GM21737 (cell line): Measurements from ENCODE around the gene NAA80.
"Not testable (repeated sequence)": the region's sequence is repeated elsewhere in the genome, so short reads cannot be mapped to it uniquely, and the experiment has no call there.

Experiments used
- ATAC-seq: cut with Tn5 transposase; IDR thresholded peaks from one replicate; pipeline ENCODE4 v1.9.1; 2021; ENCODE audit warnings: mild to moderate bottlenecking, moderate library complexity; ENCODE audit not compliant: unreplicated experiment

Gene NAA80

DNA sequence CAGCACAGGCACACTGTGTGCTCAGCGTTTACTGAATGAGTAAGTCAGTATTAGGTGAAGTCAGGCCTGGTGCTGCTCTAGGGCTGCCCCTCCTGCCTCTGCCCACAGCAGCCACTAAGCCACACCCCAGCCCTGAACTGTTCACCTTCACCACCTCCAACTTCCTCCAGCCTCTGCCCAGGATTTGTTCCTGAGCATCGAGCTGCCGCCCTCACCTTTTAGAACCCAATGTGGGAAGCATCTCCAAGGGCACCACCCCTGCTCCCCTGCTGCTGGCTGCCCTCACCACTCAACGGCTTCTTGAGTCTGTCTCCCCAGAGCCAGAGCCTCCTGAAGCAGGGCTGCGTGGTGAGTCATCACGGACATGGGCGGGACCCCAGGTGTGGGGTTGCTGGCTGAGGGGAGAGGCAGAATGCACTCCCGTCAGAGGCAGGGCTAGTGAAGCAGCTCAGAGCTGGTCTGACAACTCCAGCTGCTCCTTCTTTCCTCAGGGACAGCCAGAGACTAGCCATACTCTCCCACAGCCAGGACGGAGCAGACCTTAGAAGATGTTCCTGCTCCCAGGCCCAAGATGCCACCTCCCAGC, 17.5 kb upstream of the NAA80 start:
- no peak for ATAC-seq

DNA sequence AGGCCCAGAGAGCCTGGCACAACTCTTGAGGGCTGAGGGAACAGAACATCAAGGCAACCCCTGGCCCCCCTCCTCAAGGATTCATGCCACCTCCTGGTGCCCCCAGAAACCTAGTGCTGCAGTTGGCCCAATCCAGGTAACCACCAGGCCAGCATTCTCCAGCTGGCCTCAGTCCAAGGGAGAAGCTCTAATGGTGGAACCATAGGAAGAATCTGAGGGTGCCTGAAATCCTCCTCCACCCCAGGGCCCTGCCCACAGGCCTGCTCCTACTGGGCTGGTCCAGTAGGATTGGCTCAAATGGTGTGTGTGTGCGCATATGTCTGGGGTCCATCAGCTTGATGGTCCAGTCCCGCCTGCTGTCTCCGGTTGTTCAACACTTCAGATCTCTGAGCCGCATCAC, 15.6 kb upstream of the NAA80 start:
- no peak for ATAC-seq

DNA sequence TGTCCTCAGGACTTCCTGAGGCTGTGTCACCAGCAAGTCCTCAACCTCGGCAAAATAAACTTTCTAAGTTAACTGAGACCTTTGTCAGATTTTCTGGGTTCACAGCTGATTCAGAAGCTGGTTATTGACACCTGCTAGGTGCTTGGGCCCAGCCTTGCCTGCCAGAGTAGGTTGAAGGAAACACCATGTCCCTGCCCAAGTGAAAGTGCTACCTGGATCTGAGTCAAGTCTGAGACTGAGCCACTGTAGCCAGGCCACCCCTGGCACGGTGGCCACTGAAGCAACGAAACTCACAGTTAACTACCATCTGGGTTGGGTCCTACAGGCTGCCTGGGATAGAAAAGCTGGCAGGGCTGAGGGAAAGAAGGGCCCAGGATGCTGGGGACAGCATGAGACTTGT, 15.1 kb upstream of the NAA80 start:
- ATAC-seq = no peak

DNA sequence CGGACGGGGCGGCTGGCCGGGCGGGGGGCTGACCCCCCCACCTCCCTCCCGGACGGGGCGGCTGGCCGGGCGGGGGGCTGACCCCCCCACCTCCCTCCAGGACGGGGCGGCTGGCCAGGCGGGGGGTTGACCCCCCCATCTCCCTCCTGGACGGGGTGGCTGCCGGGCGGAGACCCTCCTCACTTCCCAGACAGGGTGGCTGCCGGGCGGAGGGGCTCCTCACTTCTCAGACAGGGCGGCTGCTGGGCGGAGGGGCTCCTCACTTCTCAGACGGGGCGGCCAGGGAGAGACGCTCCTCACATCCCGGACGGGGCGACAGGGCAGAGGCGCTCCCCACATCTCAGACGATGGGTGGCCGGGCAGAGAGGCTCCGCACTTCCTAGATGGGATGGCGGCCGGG, 12.8 kb upstream of the NAA80 start:
- ATAC-seq = not testable (repeated sequence)

DNA sequence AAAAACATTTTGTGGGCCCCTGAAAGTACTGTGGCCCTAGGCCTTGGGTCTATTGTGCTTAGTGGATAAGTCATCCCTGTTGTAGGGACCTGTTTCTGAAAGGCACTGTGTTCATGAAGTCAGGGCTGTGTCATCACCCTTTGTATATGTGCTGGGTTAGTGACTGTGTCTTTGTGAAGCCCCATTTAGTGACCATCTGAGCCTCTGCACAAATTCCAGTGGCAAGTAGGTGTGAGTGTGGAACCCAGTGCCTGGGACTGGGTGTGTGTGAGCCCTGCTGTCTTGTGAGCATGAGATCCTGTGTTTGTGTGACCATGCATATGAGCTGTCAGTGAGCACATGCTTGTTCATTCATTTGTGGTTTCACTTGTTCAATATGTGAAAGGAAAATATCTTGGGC, 5.4 kb upstream of the NAA80 start:
- no peak for ATAC-seq

DNA sequence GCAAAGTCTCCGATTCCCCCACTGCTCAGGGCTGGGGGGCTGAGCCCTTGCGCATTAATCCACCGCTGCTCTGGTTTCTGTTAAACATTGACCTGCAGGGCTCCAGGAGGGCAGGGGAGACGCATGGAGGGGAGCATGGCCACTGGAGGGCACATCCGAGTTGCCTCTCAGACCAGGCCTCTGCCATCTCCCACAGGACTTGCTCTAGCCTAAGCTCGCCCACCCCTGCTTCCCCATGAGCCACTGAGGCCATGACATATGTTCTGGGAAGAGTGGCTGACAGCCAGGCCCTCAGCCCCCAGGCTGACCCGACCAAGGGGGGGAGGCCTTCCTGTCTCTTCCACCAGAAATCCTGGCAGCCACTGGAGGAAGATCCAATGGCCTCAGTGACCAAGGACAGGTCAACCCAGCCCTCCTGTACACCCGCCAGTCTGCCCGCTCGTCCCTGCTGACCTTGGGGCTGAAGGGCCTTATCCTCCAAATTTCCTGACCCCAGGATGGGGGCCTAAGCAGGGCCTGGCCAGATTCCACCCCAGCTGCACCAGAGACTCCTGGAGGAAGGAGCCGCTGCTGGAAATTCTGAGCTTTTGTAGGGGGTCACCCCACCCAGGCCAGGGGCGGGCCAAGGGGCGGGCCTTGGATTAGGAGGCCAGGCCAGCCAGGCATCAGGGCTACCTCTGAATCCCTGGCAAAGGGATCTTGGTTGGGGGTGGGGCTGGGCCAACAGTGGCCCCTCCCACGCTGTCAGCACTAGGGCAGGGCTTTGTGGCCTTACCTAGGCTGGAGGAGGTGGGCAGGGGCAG, 4.0 kb upstream of the NAA80 start, which contains the start of gene HYAL1:
TSS of gene HYAL1 (minus strand) at position 562 of the 803 bp plus-strand sequence. CDS start 618 bp downstream, outside the sequence.
- no peak for ATAC-seq

DNA sequence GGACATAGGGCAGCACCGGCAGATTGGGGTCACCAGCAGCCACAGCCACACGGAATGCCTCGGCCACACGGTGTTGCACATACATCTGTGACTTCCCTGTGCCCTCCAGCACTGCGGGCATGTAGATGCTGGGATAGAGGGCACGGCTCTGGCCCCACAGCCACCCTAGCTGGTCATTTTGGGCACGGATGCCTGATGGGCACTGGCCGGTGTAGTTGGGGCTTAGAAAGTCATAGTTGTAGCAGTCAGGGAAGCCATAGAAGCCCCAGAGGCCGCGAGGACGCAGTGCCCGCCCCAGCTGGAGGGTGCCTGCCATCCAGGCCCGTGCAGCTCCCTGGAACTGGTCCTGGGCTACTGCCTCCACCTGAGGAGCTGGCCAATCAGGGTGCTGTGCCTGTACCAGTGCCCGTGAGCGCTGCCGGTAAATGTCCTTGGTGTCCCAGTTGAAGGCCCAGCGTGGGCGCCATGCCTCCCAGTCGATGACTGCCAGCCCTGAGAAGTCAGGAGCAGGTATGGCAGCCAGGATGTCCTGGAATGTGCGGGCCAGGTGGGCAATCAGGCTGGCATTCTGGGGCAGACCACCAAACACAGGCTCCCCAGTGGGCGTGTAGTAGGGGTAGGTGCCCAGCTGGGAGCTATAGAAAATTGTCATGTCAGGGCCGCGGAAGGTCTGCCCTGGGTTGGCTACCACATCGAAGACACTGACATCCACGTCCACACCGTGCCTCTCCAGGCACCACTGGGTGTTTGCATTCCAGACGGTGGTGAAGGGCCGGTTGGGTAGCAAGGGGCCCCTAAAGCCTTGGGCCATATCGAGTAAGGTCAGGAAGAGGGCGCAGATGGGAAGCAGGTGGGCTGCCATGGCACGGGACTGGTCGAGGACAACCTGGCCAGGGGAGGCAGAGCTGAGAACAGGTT, 3.1 kb upstream of the NAA80 start:
- no peak for ATAC-seq

DNA sequence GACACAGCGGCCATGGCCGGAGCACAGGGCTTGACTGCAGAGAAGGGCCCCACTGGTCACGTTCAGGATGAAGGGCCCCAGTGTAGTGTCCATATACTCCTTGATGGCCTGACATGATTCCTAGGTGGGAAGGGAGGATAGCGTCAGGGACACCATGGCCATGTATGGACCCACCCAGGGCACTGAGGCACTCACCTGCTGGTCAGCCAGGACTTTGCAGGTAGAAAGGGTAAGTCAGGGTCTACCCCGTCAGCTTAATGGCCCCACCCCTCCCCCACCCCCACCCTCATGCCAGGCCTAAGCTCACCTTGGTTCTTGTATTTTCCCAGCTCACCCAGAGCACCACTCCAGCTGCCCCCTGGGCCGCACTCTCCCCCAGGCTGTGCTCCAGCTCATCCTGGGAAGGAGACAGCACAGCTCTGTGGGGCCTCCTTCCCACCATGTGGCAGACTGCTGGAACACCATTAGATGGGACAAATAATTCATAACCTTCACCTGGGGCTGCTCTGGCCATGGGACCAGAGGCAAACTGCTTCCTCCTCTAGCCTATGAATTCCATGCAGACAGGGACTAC, 1.6 kb upstream of the NAA80 start:
- ATAC-seq = no peak

DNA sequence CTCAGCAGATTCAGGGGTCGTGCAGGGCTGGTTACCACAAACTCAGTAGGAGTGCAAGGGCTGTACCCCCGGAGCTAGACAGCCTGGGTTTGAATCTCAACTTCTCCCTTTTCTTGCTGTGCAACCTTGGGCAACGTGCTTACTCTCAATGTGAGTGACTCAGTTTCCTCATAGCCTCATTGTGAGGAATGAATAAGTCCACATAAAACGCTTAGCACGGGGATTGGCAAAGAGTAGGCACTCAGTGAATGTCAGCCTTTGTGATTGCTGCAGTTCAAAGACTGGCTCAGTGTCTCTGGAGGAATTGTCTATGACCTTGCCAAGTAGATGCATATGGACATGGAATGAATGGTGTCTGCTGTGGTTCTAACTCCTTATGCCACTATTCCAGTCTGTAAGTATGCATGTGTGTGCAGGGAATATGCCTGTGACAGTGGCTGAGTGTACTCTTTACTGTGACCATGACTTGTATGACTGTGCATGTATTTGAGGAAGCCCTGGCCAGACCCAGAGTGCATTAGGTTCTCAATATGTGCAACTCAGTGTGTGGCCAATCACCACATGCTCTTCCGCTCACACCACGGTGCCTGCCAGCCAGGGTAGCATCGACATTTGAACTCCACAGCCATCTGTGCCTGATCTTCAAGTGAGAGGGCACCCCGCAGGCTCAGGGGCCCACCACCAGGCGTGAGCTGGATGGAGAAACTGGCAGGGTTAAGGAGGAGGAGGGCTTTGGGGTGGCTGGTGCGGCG, 900 bp upstream of the NAA80 start:
- ATAC-seq = no peak

DNA sequence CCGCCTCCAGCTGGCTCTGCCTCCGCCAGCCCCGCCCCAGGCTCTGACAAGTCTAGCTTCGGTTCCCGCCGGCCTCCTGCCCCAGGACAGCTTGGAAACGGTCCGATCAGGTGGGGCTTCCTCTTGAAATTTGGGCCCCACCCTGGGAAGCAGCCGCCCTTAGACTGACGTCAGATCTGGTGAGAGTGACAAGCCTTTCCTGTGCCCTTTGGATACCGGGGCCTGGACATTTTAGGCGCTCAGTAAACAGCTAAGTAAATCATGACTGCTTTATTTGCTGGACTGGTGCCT, 378 bp upstream of the NAA80 start:
- ATAC-seq = no peak

DNA sequence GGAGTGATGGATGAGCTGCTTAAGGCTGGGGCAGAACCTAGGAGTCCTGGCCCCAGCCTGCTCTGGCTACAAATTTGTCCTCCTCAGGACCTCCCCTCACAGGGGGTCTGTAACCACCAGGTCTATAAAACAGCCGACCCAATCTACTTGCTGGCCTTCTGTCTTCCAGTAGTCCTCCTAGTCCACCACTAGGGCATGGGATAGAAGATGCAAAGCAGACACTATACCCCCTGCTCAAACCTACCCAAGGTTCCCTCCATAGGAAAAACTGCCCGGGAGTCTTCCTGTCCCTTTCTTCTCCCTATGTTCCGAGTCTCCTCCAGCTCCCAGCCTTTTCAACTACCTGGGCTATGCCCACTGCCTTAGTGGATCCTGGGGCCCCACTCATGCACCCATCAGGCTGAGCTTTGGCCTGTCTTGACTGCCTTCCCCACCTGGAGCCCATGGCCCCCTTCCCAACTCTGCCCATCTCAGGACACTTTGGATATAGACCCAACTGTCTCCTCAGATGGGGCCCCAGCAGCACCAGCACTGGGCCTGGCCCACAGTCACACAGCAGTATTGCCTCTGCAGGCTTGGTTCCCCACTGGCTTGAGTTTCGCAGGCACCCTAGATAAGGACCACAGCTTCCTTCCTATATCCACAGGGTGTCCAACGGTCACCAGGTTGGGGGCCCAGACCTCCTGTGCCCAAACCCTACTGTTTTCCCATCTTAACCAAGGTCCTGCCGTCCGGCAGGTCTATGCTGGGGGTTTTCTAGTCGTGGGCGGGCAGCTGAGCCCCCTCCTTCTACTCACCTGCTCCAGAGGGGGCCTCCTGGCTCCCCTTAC, 1.1 kb downstream of the NAA80 start:
- ATAC-seq = no peak

DNA sequence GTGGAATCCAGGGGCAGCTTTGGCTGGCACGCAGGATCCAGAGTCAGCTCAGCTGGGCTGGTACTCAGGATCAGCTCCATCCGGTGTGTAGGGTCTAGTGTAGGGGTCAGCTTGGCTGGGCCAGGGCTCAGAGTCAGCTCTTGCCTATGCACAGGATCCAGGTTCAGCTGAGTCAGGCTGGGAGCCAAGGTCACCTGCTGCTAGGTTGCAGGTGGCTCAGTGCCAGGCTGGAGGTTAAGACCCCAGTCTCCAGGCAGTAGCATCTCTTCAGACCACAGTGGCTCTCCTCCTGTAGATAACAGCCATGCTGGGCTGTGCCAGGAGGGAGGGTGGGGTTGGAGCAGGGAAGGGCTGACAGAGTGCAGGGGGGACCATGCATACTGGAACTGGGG, 1.8 kb downstream of the NAA80 start:
- no peak for ATAC-seq

DNA sequence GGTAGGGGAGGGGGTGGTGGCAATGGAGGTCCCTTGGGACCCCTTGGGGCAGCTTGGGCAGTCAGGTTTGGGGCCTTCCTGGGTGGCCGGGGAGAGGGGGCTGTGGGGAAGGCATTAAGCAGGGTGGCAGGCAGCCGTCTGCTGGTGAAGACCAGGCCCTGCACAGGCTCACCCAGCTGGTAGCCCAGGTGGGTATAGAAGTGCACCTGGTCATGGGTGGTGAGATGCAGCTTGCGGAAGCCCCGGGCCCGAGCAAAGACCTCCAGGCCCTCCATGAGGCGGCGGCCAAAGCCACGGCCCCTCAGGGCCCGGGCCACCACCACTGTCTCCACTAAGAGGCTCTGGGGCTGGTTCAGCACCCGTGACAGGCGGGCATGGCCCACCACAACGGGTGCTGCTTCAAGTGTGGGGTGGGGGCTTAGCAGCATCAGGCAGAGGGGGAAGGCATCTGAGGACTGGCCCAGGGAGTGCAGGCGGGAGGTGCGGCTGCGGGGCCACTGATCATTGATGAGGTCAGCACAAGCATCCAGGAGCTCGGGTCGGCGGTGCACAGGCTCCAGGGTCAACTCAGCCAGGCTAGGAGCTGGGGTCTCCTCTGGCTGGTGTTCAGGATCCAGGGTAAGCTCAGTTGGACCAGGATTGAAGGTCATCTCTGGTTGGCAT, 2.4 kb downstream of the NAA80 start:
- ATAC-seq = no peak

DNA sequence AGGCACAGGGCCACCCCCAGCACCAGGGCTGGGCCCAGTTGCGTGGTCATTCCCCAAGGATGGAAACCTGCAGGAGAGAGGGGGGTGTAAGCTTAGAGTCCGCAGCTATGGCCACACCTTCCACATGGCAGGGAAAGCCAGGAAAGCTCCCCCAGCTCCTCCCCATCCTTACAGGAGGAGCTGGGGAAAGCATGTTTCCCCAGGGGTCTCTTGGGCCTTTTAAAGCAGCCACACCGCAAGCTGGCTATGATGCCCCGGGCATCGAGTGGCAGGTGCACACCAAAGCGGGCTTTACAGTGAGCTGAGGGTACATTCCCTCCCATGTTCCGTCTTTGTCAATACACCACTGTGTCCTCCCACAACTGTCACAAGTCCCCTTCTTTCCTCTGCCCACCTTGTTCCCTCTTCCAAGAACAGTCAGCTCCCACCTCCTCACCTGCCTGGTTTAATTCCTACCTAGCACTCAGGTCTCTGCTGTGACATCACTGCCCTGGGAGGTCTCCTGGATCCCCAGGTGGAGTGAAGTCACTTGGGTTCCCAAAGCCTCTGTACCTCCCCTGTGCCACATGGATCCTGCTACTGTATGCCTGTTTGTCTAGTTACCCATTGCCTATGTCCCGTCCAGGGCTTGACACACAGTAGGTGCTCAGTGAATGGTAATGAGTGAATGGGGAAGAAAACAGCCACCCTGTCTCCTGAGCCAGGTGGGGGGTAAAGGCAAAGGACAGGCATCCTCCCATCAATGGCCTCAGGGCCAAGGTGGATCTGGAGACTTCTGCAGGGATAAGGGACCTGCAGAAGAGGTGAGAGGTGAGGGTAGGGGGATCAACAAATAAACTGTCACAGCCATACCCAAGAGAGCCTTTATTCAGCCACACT, 3.4 kb downstream of the NAA80 start:
- no peak for ATAC-seq

DNA sequence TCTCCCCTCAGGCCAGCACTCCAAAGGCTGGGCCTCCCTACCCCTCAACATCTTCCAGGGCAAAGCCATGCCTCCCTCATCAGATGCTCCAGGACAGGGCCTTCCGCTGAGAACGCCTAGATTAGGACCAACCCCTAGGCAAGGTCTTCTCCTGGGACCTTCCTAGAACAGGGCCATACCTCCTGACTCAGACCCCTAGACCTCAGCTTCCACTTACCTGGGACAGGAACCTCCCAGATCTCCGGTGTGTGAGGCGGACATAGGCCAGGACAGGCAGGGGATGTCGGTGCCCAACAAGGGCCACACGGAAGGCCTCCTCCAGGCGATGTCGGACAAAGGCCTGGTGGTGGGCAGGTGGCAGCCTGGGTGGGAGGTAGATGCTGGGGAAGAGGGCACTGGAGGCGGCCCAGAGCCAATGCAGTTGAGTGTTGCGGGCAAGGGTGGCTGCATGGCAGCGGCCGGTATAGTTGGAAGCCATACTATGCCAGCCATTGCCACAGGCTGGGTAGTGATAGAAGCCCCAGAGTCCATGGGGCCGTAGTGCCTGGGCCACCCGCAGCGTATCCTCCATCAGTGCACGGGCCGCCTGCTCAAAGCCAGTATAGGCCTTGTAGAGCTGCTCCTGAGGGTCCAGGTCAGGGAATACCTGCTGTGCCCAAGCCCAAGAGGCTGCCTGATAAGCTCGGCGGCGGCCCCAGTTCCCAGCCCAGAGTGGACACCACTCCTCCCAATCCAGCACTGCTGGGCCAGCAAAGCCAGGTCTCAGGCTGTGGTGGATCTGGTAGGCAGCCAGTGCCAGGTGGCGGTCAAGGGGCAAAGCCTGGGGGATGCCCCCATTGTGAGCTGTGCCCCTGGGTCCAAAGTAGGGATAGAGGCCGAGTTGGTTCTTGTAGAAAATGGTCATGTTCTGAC, 4.5 kb downstream of the NAA80 start:
- ATAC-seq = no peak

DNA sequence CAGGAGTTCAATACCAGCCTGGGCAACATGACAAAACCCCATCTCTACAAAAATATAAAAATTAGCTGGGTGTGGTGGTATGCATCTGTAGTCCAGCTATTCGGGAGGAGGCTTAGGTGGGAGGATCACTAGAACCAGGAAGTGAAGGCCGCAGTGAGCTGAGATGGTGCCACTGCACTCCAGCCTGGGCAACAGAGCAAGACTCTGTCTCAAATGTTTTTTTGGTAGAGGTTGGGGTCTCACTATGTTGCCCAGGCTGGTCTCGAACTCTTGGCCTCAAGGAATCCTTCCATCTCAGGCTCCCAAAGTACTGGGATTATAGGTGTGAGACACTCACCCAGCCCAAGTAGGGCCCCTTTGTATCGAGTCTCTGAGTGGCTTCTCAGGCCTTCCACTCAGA, 5.1 kb downstream of the NAA80 start:
- no peak for ATAC-seq

DNA sequence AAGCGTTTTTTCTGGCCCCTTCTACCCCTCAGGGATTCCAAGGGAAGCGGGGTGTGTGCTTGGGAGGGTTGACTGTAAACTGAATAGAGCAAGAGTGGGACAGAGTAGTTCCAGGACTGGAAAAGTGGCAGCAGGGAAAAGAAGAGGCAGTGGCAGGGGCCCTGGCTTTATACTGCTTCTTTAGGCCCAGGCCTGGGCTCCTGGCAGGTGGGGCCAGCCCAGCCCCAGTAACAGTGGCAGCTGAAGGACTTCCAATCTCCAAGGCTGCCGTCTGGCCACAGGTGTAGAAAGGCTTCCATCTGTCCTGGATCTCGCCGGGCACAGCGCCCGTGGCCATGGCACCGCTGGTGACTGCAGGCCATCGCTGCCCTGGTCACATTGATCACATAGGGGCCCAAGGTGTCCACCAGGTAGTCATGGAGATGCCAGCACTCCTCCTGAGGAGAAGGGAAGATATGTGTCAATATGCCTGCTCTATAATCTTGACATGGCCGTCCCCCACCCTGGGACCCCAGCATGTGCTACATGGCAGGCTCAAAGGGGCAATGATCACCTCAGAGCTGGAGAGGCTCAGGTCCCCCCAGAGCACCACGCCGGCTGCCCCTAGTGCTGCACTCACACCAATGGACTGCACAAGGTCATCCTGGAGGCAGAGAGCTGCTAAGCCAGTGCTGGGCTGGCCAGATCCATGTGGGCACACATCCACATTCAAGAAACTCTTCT, 6.0 kb downstream of the NAA80 start:
- ATAC-seq = no peak
